GM23338 (cell line): Measurements from ENCODE around the gene SSTR3.

Experiments used
- EZH2 ChIP-seq: fragments of 200-600 bp; sonication (generic); IDR thresholded peaks from one replicate; pipeline ENCODE4 v1.8.0; 2017; ENCODE audit warnings: antibody characterized with exemption, mild to moderate bottlenecking, low read depth; ENCODE audit not compliant: unreplicated experiment
- EZH2phosphoT487 ChIP-seq: fragments of 200-600 bp; sonication (generic); IDR thresholded peaks from one replicate; pipeline ENCODE4 v1.8.1; 2018; ENCODE audit warnings: antibody characterized with exemption; ENCODE audit not compliant: unreplicated experiment
- JUNB ChIP-seq: IDR thresholded peaks from one replicate; pipeline ENCODE4 v1.6.1; 2016; ENCODE audit warnings: antibody characterized with exemption; ENCODE audit not compliant: unreplicated experiment
- POLR2AphosphoS5 ChIP-seq: IDR thresholded peaks from 2 replicates; pipeline ENCODE4 v1.6.1; 2016; ENCODE audit warnings: antibody characterized with exemption, low read depth
- TF ChIP-seq, protein P1 (sequence below), 2 experiments: fragments of 200-600 bp in 1 of 2; sonication (generic) in 1 of 2; conservative IDR thresholded peaks; 2 replicates each; pipeline versions ENCODE4 v1.5.1 to v1.6.1; 2016 to 2017; ENCODE audit warnings: antibody characterized with exemption in 2 of 2, low read depth in 2 of 2, mild to moderate bottlenecking in 2 of 2, moderate library complexity in 1 of 2
- TF ChIP-seq, protein P2 (sequence below): IDR thresholded peaks from 2 replicates; pipeline ENCODE4 v1.6.1; 2016; ENCODE audit warnings: antibody characterized with exemption
- TF ChIP-seq, protein P3 (sequence below): IDR thresholded peaks from one replicate; pipeline ENCODE4 v1.6.1; 2018; ENCODE audit warnings: antibody characterized with exemption; ENCODE audit not compliant: unreplicated experiment

DNA sequence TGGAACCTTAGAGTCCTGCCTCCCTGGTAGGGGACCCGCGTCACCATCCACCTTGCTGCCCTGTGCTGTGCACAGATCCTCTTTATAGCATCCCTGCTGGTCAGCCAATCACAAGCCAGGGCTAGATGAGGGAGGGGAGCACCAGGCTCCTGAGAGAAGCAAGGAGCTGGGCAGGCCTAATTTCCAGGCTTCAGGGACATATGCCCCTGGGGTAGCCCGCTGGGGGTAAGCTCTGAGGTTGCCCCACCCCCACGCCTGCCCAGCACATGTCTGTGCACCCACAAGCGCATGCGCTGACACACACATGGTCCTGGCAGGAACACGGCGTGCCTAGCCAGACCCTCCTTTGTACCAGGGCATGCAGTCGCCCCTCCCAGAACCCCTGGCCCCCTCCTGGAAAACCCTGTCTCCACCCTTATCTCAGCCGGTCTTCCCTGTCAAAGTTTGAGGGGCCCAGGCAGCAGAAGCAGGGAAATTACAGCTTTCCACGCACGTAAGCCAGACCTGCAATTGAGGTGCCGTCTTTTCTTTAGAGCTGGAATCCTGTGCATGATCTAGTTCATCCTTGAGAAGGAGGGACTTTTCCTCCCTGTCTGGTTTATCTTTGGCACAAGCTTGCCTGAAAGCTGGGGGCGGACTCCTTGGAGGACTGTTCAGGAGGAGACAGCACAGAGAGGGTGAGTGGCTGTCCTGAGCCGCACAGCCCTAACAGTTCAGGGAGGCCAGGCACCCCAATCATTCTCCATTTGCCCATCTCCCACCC lies 2.1 kb downstream of the SSTR3 start:
- TF ChIP-seq POLR2AphosphoS5 (no peak), EZH2phosphoT487 (no peak), EZH2 (no peak), JUNB (no peak)
- TF ChIP-seq, protein P1, sequence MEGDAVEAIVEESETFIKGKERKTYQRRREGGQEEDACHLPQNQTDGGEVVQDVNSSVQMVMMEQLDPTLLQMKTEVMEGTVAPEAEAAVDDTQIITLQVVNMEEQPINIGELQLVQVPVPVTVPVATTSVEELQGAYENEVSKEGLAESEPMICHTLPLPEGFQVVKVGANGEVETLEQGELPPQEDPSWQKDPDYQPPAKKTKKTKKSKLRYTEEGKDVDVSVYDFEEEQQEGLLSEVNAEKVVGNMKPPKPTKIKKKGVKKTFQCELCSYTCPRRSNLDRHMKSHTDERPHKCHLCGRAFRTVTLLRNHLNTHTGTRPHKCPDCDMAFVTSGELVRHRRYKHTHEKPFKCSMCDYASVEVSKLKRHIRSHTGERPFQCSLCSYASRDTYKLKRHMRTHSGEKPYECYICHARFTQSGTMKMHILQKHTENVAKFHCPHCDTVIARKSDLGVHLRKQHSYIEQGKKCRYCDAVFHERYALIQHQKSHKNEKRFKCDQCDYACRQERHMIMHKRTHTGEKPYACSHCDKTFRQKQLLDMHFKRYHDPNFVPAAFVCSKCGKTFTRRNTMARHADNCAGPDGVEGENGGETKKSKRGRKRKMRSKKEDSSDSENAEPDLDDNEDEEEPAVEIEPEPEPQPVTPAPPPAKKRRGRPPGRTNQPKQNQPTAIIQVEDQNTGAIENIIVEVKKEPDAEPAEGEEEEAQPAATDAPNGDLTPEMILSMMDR (conservative IDR thresholded peaks at IDR 0.05; ENCODE audit: low read depth in 2 of 2) = no peak
- TF ChIP-seq, protein P2, sequence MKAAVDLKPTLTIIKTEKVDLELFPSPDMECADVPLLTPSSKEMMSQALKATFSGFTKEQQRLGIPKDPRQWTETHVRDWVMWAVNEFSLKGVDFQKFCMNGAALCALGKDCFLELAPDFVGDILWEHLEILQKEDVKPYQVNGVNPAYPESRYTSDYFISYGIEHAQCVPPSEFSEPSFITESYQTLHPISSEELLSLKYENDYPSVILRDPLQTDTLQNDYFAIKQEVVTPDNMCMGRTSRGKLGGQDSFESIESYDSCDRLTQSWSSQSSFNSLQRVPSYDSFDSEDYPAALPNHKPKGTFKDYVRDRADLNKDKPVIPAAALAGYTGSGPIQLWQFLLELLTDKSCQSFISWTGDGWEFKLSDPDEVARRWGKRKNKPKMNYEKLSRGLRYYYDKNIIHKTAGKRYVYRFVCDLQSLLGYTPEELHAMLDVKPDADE = no peak
- TF ChIP-seq, protein P3, sequence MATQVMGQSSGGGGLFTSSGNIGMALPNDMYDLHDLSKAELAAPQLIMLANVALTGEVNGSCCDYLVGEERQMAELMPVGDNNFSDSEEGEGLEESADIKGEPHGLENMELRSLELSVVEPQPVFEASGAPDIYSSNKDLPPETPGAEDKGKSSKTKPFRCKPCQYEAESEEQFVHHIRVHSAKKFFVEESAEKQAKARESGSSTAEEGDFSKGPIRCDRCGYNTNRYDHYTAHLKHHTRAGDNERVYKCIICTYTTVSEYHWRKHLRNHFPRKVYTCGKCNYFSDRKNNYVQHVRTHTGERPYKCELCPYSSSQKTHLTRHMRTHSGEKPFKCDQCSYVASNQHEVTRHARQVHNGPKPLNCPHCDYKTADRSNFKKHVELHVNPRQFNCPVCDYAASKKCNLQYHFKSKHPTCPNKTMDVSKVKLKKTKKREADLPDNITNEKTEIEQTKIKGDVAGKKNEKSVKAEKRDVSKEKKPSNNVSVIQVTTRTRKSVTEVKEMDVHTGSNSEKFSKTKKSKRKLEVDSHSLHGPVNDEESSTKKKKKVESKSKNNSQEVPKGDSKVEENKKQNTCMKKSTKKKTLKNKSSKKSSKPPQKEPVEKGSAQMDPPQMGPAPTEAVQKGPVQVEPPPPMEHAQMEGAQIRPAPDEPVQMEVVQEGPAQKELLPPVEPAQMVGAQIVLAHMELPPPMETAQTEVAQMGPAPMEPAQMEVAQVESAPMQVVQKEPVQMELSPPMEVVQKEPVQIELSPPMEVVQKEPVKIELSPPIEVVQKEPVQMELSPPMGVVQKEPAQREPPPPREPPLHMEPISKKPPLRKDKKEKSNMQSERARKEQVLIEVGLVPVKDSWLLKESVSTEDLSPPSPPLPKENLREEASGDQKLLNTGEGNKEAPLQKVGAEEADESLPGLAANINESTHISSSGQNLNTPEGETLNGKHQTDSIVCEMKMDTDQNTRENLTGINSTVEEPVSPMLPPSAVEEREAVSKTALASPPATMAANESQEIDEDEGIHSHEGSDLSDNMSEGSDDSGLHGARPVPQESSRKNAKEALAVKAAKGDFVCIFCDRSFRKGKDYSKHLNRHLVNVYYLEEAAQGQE = no peak
